ENCODE data around the gene PLD1.

DNA sequence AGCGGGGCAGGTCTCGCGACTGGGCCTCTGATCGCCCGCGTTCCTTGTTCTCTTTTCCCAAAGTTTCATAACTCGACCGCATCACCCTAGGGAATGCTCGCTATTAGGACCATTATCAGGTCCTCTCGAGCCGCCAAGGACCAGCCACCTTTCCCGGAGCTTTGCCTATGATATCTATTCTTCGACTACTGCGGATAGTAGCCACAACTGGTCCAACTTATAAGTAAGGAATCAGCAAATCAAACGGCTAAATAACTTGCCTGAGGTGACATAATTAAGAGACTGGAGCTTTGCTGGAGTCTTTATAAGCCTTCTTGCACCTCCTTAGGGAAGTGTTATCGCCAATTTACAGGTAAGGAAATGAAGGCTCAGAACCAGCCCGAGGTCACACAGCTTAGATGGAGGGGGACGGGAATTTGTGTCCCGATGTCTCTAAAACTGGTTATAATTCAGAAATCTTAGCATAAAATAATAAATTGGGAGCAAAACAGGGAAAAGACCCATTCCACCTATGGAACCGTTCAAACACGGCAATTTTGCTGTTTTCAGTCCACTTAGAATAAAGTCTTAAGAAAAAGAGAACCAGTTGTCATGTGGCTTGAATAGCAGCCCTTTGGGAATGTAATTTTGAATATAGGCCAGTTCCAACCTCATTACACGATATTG is 479 bp upstream of the PLD1 start:
- TF ChIP-seq, protein P1, sequence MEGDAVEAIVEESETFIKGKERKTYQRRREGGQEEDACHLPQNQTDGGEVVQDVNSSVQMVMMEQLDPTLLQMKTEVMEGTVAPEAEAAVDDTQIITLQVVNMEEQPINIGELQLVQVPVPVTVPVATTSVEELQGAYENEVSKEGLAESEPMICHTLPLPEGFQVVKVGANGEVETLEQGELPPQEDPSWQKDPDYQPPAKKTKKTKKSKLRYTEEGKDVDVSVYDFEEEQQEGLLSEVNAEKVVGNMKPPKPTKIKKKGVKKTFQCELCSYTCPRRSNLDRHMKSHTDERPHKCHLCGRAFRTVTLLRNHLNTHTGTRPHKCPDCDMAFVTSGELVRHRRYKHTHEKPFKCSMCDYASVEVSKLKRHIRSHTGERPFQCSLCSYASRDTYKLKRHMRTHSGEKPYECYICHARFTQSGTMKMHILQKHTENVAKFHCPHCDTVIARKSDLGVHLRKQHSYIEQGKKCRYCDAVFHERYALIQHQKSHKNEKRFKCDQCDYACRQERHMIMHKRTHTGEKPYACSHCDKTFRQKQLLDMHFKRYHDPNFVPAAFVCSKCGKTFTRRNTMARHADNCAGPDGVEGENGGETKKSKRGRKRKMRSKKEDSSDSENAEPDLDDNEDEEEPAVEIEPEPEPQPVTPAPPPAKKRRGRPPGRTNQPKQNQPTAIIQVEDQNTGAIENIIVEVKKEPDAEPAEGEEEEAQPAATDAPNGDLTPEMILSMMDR (IDR thresholded peaks at IDR 0.05), result no peak
- no peak for TF ChIP-seq POLR2A (IDR thresholded peaks at IDR 0.05)

Data from transverse colon (tissue), 3 donors.